ENCODE data around the gene RBPMS2.
"Not testable (repeated sequence)": the region's sequence is repeated elsewhere in the genome, so short reads cannot be mapped to it uniquely, and the experiment has no call there.

DNA sequence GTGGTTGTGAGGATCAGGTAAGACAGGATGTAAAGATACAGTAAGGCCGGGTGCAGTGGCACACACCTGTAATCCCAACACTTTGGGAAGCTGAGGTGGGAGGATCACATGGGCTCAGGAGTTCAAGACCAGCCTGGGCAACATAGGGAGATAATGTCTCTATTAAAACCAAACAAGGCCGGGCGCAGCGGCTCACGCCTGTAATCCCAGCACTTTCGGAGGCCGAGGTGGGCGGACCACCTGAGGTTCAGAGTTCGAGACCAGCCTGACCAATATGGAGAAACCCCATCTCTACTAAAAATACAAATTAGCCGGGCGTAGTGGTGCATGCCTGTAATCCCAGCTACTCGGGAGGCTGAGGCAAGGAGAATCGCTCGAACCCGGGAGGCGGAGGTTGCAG lies 33.7 kb downstream of the RBPMS2 start:
- not testable (repeated sequence) for TF ChIP-seq GATA1 (IDR thresholded peaks at IDR 0.05; ENCODE audit: low read depth, low read length); POLR2A (IDR thresholded peaks at IDR 0.05; ENCODE audit: low read length)

All from erythroblast (primary cell).